ENCODE data around the gene BICRA.

Gene BICRA

GRCh38 chr19:47614559-47614958, 5.6 kb downstream of the BICRA start:
- H3K9me3 ChIP-seq (ENCODE audit: insufficient read depth, low read length, severe bottlenecking), result no peaks in the 10 kb centered on the region
- TF ChIP-seq CTCF (IDR thresholded peaks at IDR 0.05; ENCODE audit: borderline replicate concordance, extremely low read depth, low read length, poor library complexity, severe bottlenecking) (no peak), EZH2 (IDR thresholded peaks at IDR 0.05; ENCODE audit: borderline replicate concordance, low read depth, low read length, severe bottlenecking) (no peak)
- no peak for ATAC-seq (ENCODE audit: insufficient read depth, low read depth)
- no peak overlapping the region for H3K4me2 ChIP-seq (ENCODE audit: insufficient read depth, low read length)
- H3K27ac ChIP-seq (ENCODE audit: low read length), result no peak overlapping the region
- peaks cover 77% of the 10 kb centered on the region for H4K20me1 ChIP-seq (ENCODE audit: insufficient read depth, low read length)
- no peak for DNase-seq
- no peak overlapping the region for H3K9ac ChIP-seq (ENCODE audit: low read depth, low read length)
- H2AFZ ChIP-seq (ENCODE audit: low read depth, low read length), result no peak overlapping the region
- H3K4me1 ChIP-seq (ENCODE audit: insufficient read depth, low read length), result peaks cover 16% of the 10 kb centered on the region
- no peaks in the 10 kb centered on the region for H3K27me3 ChIP-seq (ENCODE audit: insufficient read depth, low read length, poor library complexity)
- H3K36me3 ChIP-seq (ENCODE audit: insufficient read depth, low read length), result peaks cover 5% of the 10 kb centered on the region; the same call in 1 of the 2 replicates
- H3K4me3 ChIP-seq (ENCODE audit: low read depth in 1 of 2, low read length in 2 of 2), result no peak overlapping the region
- peaks cover 95% of the 10 kb centered on the region for H3K79me2 ChIP-seq (ENCODE audit: insufficient read depth, low read length)

- Histone ChIP-seq H3K4me2 (ENCODE audit: insufficient read depth, low read length) (no peak overlapping the region), H2AFZ (ENCODE audit: low read depth, low read length) (no peak overlapping the region), H3K27ac (ENCODE audit: low read length) (no peak overlapping the region), H4K20me1 (ENCODE audit: insufficient read depth, low read length) (peaks cover 80% of the 10 kb centered on the region), H3K79me2 (ENCODE audit: insufficient read depth, low read length) (peaks cover 95% of the 10 kb centered on the region), H3K9me3 (ENCODE audit: insufficient read depth, low read length, severe bottlenecking) (no peaks in the 10 kb centered on the region), H3K36me3 (ENCODE audit: insufficient read depth, low read length) (peaks cover 5% of the 10 kb centered on the region; the same call in 1 of the 2 replicates), H3K4me1 (ENCODE audit: insufficient read depth, low read length) (peaks cover 13% of the 10 kb centered on the region), H3K4me3 (ENCODE audit: low read depth in 1 of 2, low read length in 2 of 2) (no peak overlapping the region), H3K27me3 (ENCODE audit: insufficient read depth, low read length, poor library complexity) (no peaks in the 10 kb centered on the region), H3K9ac (ENCODE audit: low read depth, low read length) (no peak overlapping the region)
- ATAC-seq (ENCODE audit: insufficient read depth, low read depth) (no peak), DNase-seq (no peak)
- TF ChIP-seq CTCF (IDR thresholded peaks at IDR 0.05; ENCODE audit: borderline replicate concordance, extremely low read depth, low read length, poor library complexity, severe bottlenecking), result no peak
- TF ChIP-seq EZH2 (IDR thresholded peaks at IDR 0.05; ENCODE audit: borderline replicate concordance, low read depth, low read length, severe bottlenecking), result no peak
These were observed 6.3 kb downstream of the BICRA start for GRCh38 chr19:47615230-47615629.

GRCh38 chr19:47615714-47616113, 6.8 kb downstream of the BICRA start:
- Histone ChIP-seq H3K4me3 (ENCODE audit: low read depth in 1 of 2, low read length in 2 of 2) (no peak overlapping the region), H3K27me3 (ENCODE audit: insufficient read depth, low read length, poor library complexity) (no peaks in the 10 kb centered on the region), H3K4me2 (ENCODE audit: insufficient read depth, low read length) (no peak overlapping the region), H3K9me3 (ENCODE audit: insufficient read depth, low read length, severe bottlenecking) (no peaks in the 10 kb centered on the region), H3K36me3 (ENCODE audit: insufficient read depth, low read length) (peaks cover 5% of the 10 kb centered on the region; the same call in 1 of the 2 replicates), H3K79me2 (ENCODE audit: insufficient read depth, low read length) (peaks cover 95% of the 10 kb centered on the region), H3K9ac (ENCODE audit: low read depth, low read length) (no peak overlapping the region), H3K27ac (ENCODE audit: low read length) (no peak overlapping the region), H3K4me1 (ENCODE audit: insufficient read depth, low read length) (peaks cover 9% of the 10 kb centered on the region), H2AFZ (ENCODE audit: low read depth, low read length) (no peak overlapping the region), H4K20me1 (ENCODE audit: insufficient read depth, low read length) (peaks cover 77% of the 10 kb centered on the region)
- TF ChIP-seq CTCF (IDR thresholded peaks at IDR 0.05; ENCODE audit: borderline replicate concordance, extremely low read depth, low read length, poor library complexity, severe bottlenecking) (no peak), EZH2 (IDR thresholded peaks at IDR 0.05; ENCODE audit: borderline replicate concordance, low read depth, low read length, severe bottlenecking) (no peak)
- DNase-seq, result no peak
- ATAC-seq (ENCODE audit: insufficient read depth, low read depth), result no peak

GRCh38 chr19:47618771-47619170, 9.8 kb downstream of the BICRA start:
- no peak overlapping the region for H3K27ac ChIP-seq (ENCODE audit: low read length)
- ATAC-seq (ENCODE audit: insufficient read depth, low read depth) (no peak), DNase-seq (no peak)
- H3K27me3 ChIP-seq (ENCODE audit: insufficient read depth, low read length, poor library complexity), result no peaks in the 10 kb centered on the region
- no peak overlapping the region for H3K9ac ChIP-seq (ENCODE audit: low read depth, low read length)
- H3K4me1 ChIP-seq (ENCODE audit: insufficient read depth, low read length), result no peaks in the 10 kb centered on the region
- no peak overlapping the region for H3K4me3 ChIP-seq (ENCODE audit: low read depth in 1 of 2, low read length in 2 of 2)
- H3K36me3 ChIP-seq (ENCODE audit: insufficient read depth, low read length), result peaks cover 5% of the 10 kb centered on the region; the same call in 1 of the 2 replicates
- TF ChIP-seq EZH2 (IDR thresholded peaks at IDR 0.05; ENCODE audit: borderline replicate concordance, low read depth, low read length, severe bottlenecking) (no peak), CTCF (IDR thresholded peaks at IDR 0.05; ENCODE audit: borderline replicate concordance, extremely low read depth, low read length, poor library complexity, severe bottlenecking) (no peak)
- H4K20me1 ChIP-seq (ENCODE audit: insufficient read depth, low read length), result peaks cover 60% of the 10 kb centered on the region
- no peaks in the 10 kb centered on the region for H3K9me3 ChIP-seq (ENCODE audit: insufficient read depth, low read length, severe bottlenecking)
- H3K79me2 ChIP-seq (ENCODE audit: insufficient read depth, low read length), result peaks cover 86% of the 10 kb centered on the region
- H2AFZ ChIP-seq (ENCODE audit: low read depth, low read length), result no peak overlapping the region
- H3K4me2 ChIP-seq (ENCODE audit: insufficient read depth, low read length), result no peak overlapping the region

All from DND-41 (cell line).